HG03571 (cell line): ENCODE results near the gene ARHGEF40.

Source experiments
- ATAC-seq: cut with Tn5 transposase; IDR thresholded peaks from one replicate; pipeline ENCODE4 v1.9.1; 2021; ENCODE audit not compliant: unreplicated experiment

The ARHGEF40 gene

DNA sequence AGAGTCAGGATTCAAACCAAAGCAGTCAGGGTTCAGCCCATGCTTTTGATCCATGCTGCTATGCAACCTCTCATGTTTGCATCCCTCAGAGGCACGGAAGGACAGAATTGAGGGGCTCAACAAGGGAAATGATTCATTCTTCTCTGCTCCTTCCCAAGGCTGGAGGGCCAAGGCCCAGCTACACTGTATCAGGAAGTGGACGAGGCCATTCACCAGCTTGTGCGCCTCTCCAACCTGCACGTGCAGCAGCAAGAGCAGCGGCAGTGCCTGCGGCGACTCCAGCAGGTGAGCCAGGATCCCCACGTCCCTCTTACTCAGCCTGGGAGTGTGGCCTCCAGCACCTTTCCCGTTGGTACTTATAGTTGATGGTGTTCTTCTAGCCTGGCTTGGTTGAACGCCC is 8.6 kb downstream of the ARHGEF40 start:
- no peak for ATAC-seq

DNA sequence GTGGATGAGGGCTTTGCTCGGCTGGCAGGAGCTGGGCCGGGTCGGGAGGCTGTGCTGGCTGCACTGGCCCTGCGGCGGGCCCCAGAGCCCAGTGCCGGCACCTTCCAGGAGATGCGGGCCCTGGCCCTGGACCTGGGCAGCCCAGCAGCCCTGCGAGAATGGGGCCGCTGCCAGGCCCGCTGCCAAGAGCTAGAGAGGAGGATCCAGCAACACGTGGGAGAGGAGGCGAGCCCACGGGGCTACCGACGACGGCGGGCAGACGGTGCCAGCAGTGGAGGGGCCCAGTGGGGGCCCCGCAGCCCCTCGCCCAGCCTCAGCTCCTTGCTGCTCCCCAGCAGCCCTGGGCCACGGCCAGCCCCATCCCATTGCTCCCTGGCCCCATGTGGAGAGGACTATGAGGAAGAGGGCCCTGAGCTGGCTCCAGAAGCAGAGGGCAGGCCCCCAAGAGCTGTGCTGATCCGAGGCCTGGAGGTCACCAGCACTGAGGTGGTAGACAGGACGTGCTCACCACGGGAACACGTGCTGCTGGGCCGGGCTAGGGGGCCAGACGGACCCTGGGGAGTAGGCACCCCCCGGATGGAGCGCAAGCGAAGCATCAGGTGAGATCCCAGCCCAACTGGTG is 11.5 kb downstream of the ARHGEF40 start:
- no peak for ATAC-seq

DNA sequence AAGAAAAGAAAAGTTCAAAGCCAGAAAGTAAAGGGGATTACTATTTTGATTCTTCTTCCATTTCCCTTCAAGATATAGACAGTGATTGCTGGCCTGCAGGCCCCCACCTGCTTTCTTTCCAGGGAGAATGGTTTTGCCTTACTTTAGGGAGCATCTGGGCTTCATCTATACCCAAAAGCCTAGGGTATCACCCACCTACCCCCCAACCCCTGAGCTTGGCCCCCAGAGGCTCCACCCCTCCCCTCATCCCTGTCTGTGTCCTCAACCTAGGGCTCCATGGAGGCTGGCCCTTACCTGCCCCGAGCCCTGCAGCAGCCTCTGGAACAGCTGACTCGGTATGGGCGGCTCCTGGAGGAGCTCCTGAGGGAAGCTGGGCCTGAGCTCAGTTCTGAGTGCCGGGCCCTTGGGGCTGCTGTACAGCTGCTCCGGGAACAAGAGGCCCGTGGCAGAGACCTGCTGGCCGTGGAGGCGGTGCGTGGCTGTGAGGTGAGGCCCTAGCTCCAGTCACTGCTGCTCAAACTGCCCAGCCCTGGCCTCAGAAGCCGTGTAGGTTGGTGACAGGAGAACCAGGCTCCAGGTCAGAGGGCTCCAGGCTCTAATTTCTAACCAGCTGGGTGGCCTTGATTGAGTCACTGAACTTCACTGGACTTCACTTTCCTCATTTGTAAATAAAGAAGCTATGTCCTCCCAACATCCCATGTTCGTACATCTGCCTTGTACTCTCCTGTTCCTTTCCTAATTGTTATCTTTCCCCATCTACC is 13.6 kb downstream of the ARHGEF40 start:
- no peak for ATAC-seq

DNA sequence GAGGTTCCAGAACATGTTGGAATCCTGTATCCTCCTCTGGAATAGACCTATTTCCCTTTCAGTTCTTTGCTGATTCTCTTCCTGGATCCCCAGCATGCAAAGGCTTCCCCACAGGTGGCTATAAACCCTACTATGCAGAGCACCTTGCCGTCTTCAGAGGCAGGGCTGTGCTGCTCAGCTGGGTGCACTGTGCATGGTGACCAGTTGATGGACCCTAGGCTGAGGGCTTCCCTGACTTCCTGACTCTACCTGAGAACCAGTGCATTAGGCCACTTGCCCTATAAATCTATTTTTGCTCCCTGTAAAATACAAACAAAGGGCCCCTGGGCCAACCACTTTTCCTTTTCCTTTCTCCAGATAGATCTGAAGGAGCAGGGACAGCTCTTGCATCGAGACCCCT is 14.3 kb downstream of the ARHGEF40 start:
- no peak for ATAC-seq

DNA sequence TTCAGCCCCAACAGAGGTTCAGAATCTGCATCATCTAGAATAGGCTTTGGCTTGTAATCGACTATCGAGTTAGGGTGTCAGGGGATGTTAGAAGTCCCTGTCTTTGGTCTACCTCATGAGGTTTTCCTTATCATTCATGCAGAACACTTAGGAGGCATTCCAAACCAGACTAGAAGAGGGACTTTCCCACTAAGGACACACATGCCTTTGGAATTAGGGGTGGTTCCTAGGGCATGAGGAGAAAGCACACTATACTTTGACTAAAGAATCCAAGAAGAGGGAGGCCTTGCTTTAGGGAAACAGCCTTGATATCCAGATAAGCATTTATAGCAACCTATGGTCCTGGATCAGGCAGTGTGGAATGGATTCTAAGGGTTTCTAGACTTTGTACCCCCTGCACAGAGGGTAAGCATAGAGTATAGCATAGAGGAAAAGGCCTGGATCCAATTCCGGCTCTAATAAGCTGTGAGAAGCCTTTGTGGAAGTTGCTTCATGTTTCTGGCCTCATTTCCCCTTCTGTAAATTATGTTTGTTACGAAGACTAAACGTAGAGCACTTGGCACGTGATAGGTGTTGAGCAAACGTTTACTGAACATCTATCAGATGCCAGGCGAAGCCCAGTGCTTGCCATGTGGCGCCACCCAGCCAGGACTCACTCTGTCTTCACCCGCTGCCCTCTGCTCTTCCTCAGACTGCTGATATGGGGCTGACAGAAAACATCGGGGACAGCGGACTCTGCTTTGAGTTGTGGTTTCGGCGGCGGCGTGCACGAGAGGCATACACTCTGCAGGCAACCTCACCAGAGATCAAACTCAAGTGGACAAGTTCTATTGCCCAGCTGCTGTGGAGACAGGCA is 15.1 kb downstream of the ARHGEF40 start:
- ATAC-seq = no peak

DNA sequence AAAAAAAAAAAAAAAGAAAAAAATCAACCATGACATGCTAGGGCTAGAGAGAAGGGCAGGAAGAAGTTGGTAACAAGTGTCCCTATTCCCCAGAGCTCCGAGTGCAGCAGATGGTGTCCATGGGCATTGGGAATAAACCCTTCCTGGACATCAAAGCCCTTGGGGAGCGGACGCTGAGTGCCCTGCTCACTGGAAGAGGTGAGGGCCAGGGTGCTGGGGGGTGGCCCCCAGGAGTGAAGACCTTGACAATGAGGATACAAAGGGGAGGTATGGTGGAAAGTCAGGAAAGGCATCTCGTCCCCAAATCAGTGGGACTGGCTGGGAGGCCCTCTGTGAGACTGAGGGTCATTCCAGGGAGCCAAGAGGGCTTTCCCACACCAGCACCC is 16.8 kb downstream of the ARHGEF40 start:
- ATAC-seq = no peak

DNA sequence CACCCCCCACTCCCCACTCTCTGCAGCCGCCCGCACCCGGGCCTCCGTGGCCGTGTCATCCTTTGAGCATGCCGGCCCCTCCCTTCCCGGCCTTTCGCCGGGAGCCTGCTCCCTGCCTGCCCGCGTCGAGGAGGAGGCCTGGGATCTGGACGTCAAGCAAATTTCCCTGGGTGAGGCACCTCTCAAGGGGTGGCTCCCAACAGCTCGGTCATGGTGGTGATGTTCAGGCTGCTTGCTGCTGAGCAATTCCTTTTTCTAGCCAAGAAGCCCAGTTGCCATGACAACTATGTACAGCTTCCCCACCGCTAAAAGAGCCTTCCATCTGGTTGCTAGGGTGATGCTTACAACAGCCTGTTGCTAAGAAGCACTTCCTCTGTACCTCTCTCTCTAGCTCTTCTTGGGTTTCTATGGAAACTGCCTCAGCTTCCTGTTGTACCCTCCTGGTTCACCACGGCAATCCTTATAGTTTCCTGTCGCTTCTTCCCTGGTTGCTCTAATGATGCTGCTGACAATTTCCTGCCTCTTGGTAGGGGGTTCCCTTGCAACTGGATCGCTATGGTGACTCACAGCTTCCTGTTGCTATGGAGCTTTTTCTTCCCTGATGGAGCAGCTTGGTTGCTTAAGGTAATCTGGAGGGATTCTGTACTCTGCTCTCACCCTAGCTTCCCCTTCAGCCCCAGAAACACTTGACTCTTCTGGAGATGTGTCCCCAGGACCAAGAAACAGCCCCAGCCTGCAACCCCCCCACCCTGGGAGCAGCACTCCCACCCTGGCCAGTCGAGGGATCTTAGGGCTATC is 17.4 kb downstream of the ARHGEF40 start:
- no peak for ATAC-seq

DNA sequence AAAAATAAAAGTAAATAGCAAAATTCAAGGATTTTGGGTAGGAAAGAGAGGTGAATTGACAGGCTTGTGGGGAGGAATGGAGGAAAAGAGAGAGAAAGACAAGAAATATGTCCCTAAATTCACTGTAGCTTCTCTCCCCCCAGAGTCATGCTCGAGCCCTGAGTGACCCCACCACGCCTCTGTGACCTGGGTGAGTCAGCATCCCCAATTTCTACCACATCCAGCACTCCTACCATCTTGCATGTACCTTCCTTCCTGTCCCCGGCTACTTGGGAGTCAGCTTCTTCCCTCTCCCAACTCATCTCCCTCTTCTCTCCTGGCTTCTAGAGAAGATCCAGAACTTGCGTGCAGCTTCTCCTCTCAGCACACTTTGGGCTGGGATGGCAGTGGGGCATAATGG is 18.6 kb downstream of the ARHGEF40 start:
- no peak for ATAC-seq

DNA sequence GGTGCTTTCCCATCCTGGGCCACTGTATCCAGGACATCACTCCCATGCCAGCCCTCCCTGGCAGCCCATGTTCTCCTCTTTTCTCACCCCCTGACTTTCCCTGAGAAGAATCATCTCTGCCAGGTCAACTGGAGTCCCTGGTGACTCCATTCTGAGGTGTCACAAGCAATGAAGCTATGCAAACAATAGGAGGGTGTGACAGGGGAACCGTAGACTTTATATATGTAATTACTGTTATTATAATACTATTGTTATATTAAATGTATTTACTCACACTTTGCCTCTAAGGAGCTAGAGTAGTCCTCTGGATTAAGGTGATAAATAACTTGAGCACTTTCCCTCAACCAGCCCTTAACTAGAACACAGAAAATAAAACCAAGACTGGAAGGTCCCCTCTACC is 19.2 kb downstream of the ARHGEF40 start:
- no peak for ATAC-seq

DNA sequence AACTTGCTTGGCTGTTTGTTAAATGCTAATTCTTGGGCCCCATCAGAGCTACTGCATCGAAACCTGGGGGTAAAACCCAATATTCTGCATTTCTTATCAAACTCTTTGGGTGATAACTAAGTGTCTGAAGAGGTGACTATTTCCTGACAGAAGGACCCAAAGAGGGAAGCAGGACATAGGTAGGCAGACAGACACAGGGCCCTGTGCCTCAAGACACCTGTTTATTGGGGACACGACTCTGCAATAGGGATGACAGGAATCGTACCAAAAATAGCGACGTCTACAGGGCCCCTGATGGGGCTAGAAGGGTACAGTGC is 19.7 kb downstream of the ARHGEF40 start:
- ATAC-seq = no peak

DNA sequence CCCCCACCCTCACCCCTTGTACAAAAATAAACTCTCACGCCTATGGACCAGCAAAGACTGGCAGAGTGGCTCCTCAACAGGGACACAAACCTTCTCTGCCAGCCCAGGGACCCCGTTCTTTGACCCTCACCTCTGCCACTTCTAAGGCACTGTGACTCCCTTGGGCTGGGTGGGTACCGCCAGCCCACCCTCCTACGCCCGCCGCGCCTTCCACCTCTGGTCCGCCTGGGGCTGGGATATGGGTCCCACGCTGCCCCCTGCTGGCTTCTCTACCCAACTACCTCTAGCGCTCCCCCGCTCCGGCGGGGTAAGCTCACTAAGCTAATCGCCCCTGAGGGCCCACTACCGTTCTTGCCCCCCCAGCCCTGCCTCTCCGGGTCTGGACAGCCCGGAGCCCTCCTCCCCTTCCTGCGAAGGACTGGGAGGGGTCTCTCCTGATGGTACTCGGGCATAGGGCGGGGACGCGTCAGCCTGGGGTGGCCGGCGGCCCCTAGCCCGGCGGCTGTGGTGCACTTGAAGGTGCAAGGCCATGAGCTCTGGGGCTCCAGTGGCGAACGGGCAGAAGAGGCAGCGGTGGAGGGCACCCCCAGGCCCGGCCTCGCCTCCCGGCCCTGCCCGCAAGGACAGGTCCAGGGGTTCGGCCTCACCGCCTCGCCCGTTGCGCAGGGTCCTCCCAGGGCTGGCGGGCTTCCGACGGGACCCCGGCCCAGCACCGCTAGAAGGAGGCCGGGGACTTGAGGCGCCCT is 20.3 kb downstream of the ARHGEF40 start:
- no peak for ATAC-seq

DNA sequence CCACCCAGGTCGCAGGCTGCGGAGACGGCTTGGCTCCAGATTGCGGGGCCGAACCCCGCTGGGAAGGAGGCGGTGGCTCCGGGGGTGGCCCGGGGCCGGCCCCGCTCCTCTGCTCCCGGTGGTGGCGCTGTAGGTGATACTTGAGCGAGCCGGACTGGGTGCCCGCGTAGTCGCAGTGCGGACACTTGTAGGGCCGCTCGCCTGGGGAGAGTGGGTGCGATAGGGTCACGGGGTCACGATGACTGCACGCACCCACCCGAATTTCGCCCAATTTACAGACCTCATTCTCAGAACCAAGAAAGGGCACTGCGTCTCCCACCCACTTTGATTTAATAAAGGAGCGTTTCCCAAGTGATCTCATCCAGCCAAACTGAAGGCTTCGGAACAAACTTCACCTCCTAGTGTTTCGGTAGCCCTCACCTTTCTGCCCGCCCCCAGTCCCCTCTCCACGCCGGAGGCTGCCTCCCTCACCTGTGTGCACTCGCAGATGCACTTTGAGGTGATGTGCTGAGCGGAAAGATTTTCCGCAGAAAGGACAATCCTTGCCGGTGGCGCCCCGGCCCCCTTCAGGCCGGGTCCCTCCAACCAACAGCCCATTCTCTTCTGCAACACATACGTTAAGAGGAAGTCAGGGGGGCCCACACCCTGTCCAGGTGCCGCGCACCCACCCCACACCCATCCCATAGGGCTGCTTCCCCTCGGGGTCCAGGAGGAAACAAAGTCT is 21.0 kb downstream of the ARHGEF40 start:
- no peak for ATAC-seq

DNA sequence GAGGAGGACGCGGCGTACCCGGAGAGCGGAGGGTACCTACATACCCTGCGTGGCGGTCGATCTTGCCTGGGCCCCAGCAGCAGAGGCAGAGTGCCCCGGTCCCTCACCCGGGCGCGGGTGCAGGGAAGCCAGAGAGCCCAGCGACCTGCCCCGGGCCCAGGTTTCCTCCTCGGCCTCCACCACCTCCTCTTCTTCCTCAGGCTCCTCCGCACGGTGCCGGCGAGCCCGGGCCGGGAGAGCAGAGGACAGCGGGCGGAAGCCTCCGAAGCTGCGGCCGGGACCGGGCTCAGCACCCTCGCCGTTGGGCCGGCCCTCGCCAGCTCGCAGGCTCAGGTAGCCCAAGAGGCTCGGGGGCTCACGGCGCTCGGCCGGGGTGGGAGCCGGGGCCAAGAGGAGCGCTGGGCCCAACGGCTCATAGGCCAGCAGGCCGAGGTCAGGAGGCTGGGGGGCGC is 21.7 kb downstream of the ARHGEF40 start:
- no peak for ATAC-seq

DNA sequence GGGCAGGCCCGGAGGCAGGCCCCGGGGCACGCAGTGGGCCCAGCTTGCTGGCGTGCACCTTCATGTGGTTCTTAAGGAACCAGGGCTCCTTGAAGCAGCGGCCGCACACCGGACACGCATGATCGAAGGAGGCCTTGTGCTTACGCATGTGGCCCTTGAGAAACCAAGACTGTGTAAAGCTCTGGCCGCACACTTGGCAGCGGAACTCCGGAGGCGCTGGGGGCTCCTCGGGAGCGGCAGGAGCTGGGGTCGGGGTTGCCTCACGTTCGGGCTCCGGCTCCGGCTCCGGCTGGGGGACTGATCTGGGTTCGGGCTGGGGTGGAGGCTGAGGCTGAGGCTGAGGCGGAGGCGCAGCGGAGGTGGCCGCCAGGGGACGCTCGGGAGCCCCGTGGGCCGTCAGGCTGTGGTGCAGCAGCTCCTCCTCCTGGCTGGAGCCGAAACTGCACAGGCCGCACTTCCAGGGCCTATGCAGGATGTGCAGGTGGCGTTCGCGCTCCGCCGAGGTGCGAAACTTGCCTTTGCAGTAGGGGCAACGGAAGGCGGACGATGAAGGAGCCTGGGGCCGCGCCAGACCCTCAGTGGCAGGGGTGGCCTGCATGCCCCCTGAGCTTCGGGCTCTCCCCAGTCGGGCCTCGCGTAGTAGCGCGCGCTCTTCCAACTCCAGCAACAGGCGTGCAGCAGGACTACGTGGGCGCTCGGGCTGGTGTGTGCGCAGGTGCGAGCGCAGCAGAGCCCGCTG is 22.3 kb downstream of the ARHGEF40 start:
- ATAC-seq = peak; percentile 82

DNA sequence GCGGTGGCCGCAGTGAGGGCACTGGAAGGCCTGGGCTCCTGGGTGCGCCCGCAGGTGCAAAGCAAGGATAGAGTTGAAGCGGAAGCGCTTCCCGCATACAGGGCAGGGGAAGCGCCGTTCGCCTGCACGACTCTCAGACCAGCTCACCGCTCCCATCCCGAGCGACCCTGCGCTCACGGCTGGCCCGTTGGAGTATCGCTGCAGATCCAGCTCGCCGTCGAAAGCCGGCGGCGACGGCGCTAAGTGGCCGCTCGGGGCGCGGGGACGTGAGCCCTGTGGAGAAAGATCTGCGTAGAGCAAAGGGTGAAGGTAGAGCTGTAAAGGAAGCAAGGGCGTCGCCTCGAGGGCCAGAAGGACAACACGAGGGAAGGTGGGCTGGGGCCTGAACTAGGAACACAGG is 22.9 kb downstream of the ARHGEF40 start:
- no peak for ATAC-seq

DNA sequence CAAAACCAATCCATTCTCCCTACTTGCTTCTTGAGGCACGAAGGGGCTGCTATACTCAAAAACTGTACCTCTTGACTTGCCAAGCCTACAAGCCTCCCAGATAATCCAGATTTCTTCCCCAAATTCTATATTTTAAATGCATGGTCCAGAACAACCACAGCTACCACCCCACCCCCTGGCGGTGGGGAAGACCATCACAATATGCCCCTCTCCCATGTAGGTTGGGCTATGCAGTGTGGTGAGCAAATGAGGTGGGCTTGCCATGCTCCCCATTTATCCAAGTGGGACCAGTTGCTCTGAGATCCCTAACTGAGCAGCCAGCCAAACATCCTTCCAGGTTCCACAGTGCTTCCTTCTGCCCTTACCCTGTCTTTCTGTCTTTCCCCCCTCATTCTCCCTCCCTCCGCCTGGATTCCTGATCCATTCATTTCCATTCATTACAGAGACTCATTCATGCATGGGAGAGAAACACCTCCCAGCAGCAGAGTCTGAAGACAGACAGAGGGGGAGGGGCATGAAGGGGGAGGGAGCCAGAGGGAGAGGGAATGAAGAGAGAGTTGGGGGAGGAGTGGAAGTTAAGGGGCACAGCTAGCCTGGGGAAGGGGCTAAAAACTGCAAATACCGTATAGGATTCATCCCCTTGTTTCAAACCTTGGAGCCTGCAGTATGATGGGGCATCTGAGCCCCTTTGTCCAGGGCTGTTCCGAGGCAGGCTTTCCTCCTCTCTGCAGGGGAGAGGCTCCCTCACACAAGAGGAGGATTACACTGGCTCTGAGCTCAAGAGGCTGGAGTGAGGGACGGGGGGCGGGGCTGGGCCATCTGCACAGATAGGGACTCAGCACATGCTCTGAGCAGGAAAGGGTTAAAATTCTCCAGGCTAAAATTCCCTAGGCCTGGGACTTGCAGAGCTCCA is 23.9 kb downstream of the ARHGEF40 start:
- ATAC-seq = no peak

DNA sequence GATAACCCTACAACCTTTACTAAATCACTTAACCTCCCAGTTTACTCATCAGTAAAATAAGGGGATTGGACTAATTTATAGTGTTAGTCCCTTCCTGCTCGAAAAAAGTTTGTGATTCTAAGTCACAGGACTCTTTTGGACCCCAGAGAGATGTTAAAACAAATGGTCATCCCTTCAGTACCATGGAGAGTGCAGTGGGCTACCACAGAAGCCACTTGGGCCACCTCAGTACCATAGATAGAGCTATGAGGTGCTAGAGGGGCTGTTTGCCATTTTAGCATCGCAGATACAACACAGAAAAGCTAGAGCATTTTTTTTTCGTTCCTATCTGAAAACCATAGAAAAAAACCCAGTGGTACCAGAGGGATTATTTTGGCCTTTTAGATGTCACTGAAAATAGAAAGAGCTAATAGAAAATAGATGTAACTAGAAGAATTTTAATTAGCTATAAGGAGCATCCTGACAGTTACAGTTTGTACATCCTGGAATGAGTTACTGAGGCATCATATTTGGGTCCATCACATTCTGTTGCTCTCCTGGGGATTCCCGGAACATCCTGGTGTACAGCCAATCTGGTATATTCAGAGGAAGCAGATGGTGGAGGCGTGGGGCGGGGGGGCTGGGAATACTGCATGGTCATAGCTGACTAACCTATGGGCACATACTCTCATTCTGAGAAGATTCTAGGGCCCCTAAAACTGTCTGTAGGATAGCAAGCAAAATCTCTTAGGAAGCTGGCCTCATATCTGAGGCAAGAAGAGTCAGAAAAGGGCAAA is 25.5 kb downstream of the ARHGEF40 start:
- ATAC-seq = no peak
